Measurements from ENCODE around the gene ZNF554. TPM values are rescaled to one million over a fixed set of nuclear protein-coding genes. Genes with fewer than 3 reads are reported as not detected.

ZNF554 gene
- total RNA-seq, 1 experiment from 2014 or later = 3.3 TPM

- no peaks in the 10 kb centered on the region for H3K36me3 ChIP-seq (ENCODE audit: low read depth)
- TF ChIP-seq CTCF (conservative IDR thresholded peaks at IDR 0.05) (no peak), EZH2 (IDR thresholded peaks at IDR 0.05; ENCODE audit: low read depth) (no peak)
- BruUV-seq (replicated peaks) = no TSS peak
- peaks cover 11% of the 10 kb centered on the region; the same call in 1 of the 2 replicates for H3K9me3 ChIP-seq (ENCODE audit: insufficient read depth, low read depth)
- ChIA-PET POLR2A (ENCODE audit: unreplicated experiment) (no interaction called here), CTCF (no interaction called here)
- no peaks in the 10 kb centered on the region for H3K9me2 ChIP-seq (ENCODE audit: insufficient read depth)
- H3K27ac ChIP-seq = no peak overlapping the region
- no peak overlapping the region for H3K4me3 ChIP-seq
- intact Hi-C loops (cut with micrococcal nuclease; ENCODE audit: unreplicated experiment) = no loop called here
- H3F3A ChIP-seq (ENCODE audit: insufficient read depth, low read depth) = no peaks in the 10 kb centered on the region
- H3K4me2 ChIP-seq = no peak overlapping the region
- H3K27me3 ChIP-seq (ENCODE audit: insufficient read depth, low read depth) = no peaks in the 10 kb centered on the region
- no peaks in the 10 kb centered on the region for H3K4me1 ChIP-seq (replicated peaks; ENCODE audit: insufficient read depth)
- H3K79me2 ChIP-seq (ENCODE audit: low read depth) = no peaks in the 10 kb centered on the region
- DNase-seq = no peak
- no peak overlapping the region for H2AFZ ChIP-seq
- no peaks in the 10 kb centered on the region for H4K20me1 ChIP-seq (ENCODE audit: insufficient read depth)
These were observed 14.7 kb downstream of the ZNF554 start for GRCh38 chr19:2834294-2834871.

GRCh38 chr19:2837430-2837829, 17.8 kb downstream of the ZNF554 start:
- Histone ChIP-seq H3K4me3 (no peak overlapping the region), H3F3A (ENCODE audit: insufficient read depth, low read depth) (no peaks in the 10 kb centered on the region), H3K27me3 (ENCODE audit: insufficient read depth, low read depth) (no peaks in the 10 kb centered on the region), H2AFZ (no peak overlapping the region), H3K4me2 (no peak overlapping the region), H3K9me3 (ENCODE audit: insufficient read depth, low read depth) (peaks cover 11% of the 10 kb centered on the region; the same call in 1 of the 2 replicates), H3K9me2 (ENCODE audit: insufficient read depth) (no peaks in the 10 kb centered on the region), H3K27ac (no peak overlapping the region), H3K4me1 (replicated peaks; ENCODE audit: insufficient read depth) (no peaks in the 10 kb centered on the region), H3K79me2 (ENCODE audit: low read depth) (no peaks in the 10 kb centered on the region), H4K20me1 (ENCODE audit: insufficient read depth) (no peaks in the 10 kb centered on the region), H3K36me3 (ENCODE audit: low read depth) (no peaks in the 10 kb centered on the region)
- BruUV-seq (replicated peaks) = no TSS peak
- CTCF ChIA-PET = no interaction called here
- TF ChIP-seq EZH2 (IDR thresholded peaks at IDR 0.05; ENCODE audit: low read depth) = no peak
- intact Hi-C loops (cut with micrococcal nuclease; ENCODE audit: unreplicated experiment) = no loop called here
- DNase-seq = no peak
- POLR2A ChIA-PET (ENCODE audit: unreplicated experiment) = interaction anchor here (0.6 kb wide), 1 partner anchor 52 kb away, joined by 3 read pairs; the partner anchor contains the start of gene THOP1

- H3K27ac ChIP-seq = peak within 1 kb of the TSS; percentile 59
- peak; percentile 93 to 94 for DNase-seq
- peak within 1 kb of the TSS; percentile 83 for H2AFZ ChIP-seq
- no TSS peak for BruUV-seq (replicated peaks)
- no peaks in the 10 kb centered on the region for H3K9me2 ChIP-seq (ENCODE audit: insufficient read depth)
- no peaks in the 10 kb centered on the region for H3K79me2 ChIP-seq (ENCODE audit: low read depth)
- intact Hi-C loops (cut with micrococcal nuclease; ENCODE audit: unreplicated experiment) = loop anchor here (1.0 kb wide), 1 partner anchor 22 kb away; the partner anchor contains the start of gene ZNF554
- H3K4me1 ChIP-seq (replicated peaks; ENCODE audit: insufficient read depth) = no peaks in the 10 kb centered on the region
- no peaks in the 10 kb centered on the region for H3K36me3 ChIP-seq (ENCODE audit: low read depth)
- H3K9me3 ChIP-seq (ENCODE audit: insufficient read depth, low read depth) = no peaks in the 10 kb centered on the region
- ChIA-PET CTCF (interaction anchor here (0.7 kb wide), 1 partner anchor 110 kb away, joined by 3 read pairs; no protein-coding TSS in a partner anchor), POLR2A (ENCODE audit: unreplicated experiment) (interaction anchor here (0.5 to 1.0 kb wide), 3 partner anchors 56 to 463 kb away, joined by 4 to 6 read pairs (median 5); partner anchors contain the start of gene THOP1)
- H4K20me1 ChIP-seq (ENCODE audit: insufficient read depth) = no peaks in the 10 kb centered on the region
- TF ChIP-seq EZH2 (IDR thresholded peaks at IDR 0.05; ENCODE audit: low read depth) (no peak), CTCF (conservative IDR thresholded peaks at IDR 0.05) (peak; percentile 61; the same call in 1 of the 2 replicates)
- no peaks in the 10 kb centered on the region for H3K27me3 ChIP-seq (ENCODE audit: insufficient read depth, low read depth)
- H3K4me2 ChIP-seq = peak within 1 kb of the TSS; percentile 81
- H3F3A ChIP-seq (ENCODE audit: insufficient read depth, low read depth) = no peaks in the 10 kb centered on the region
- H3K4me3 ChIP-seq = peak within 1 kb of the TSS; percentile 78
These were observed 21.4 kb downstream of the ZNF554 start, which contains the start of gene ZNF555 for GRCh38 chr19:2840794-2841791. Gene ZNF555, plus strand, starts transcription at chr19:2841475. Its CDS starts 98 bp downstream, at chr19:2841573.

Data from PC-9 (cell line).